K562 (cell line): ENCODE measurements around the gene RHEBL1. TPM values are rescaled to one million over a fixed set of nuclear protein-coding genes. Genes with fewer than 3 reads are reported as not detected.

Experiments used
- ARHGAP35 ChIP-seq: fragments of 450-650 bp; IDR thresholded peaks from 2 replicates; pipeline ENCODE4 v1.6.1; 2018; ENCODE audit not compliant: partially characterized antibody
- C11orf30 ChIP-seq: fragments of 450-650 bp; IDR thresholded peaks from 2 replicates; pipeline ENCODE4 v1.6.1; 2016; ENCODE audit warnings: low read depth, mild to moderate bottlenecking
- FOXM1 ChIP-seq, 2 experiments: fragments of 450-650 bp in 1 of 2; sonication (generic) in 1 of 2; formaldehyde crosslinking in 1 of 2; IDR thresholded peaks; 2 replicates each; pipeline versions ENCODE4 v1.6.1 to v1.9.0; 2017 to 2022; ENCODE audit warnings: low read depth in 2 of 2, mild to moderate bottlenecking in 2 of 2, missing genetic modification reagents in 1 of 2, moderate library complexity in 1 of 2
- PHF20 ChIP-seq: fragments of 450-650 bp; IDR thresholded peaks from 2 replicates; pipeline ENCODE4 v1.6.1; 2018; ENCODE audit not compliant: partially characterized antibody
- POLR2AphosphoS2 ChIP-seq: IDR thresholded peaks from 2 replicates; pipeline ENCODE4 v1.6.1; 2012; ENCODE audit warnings: low read length, improper control_type of control experiment
- REST ChIP-seq, 2 experiments: fragments of 450-650 bp; formaldehyde crosslinking in 1 of 2; IDR thresholded peaks; 2 replicates each; pipeline versions ENCODE4 v1.4.0 to v1.6.1; 2014 to 2020; ENCODE audit warnings: mild to moderate bottlenecking in 2 of 2, borderline replicate concordance in 1 of 2, low read depth in 1 of 2
- YY1 ChIP-seq, 3 experiments: IDR thresholded peaks; 2 replicates each; pipeline ENCODE4 v1.6.1; 2011; ENCODE audit warnings: low read length in 2 of 3, mild to moderate bottlenecking in 2 of 3, moderate library complexity in 2 of 3, borderline replicate concordance in 1 of 3, control low read depth in 1 of 3, low read depth in 1 of 3; ENCODE audit not compliant: insufficient read depth in 3 of 3, insufficient replicate concordance in 2 of 3, control insufficient read depth in 1 of 3, insufficient read length in 1 of 3; ENCODE audit errors: extremely low read depth in 1 of 3
- ZNF224 ChIP-seq: sonication (generic); formaldehyde crosslinking; IDR thresholded peaks from 2 replicates; pipeline ENCODE4 v1.8.0; 2022; ENCODE audit warnings: mild to moderate bottlenecking, missing genetic modification reagents
- ZNF639 ChIP-seq, 2 experiments: fragments of 200-800 bp in 1 of 2; sonication (Bioruptor generic) in 1 of 2; sonication (generic) in 1 of 2; formaldehyde crosslinking in 1 of 2; IDR thresholded peaks in 1 of 2; conservative IDR thresholded peaks in 1 of 2; 2 replicates each; pipeline versions ENCODE4 v1.5.0 to v1.6.1; 2016 to 2020; ENCODE audit warnings: missing compliant biosample characterization in 1 of 2, missing genetic modification characterization in 1 of 2, missing genetic modification reagents in 1 of 2
- polyA plus RNA-seq, 8 experiments: library from polyadenylated mRNA; depleted of rRNA in 4 of 8; stranded (reverse) in 5 of 8; unstranded in 3 of 8; fragments of >200 nt; fragmentation: Nextera tagmentation in 2 of 8; fragmentation: Illumina TruSeq in 1 of 8; extraction: Ambion mirVana in 2 of 8; extraction: Trizol in 1 of 8; gene quantifications; 2 replicates each; pipeline versions ENCODE4 v1.2.1 to v1.2.3, GENCODE V29; 2011 to 2014; ENCODE audit warnings: inconsistent platforms in 1 of 8, missing spikeins in 1 of 8
- total RNA-seq, 7 experiments: library from RNA; depleted of rRNA in 6 of 7; stranded (reverse); fragments of >200 nt in 6 of 7; fragmentation: Illumina TruSeq in 2 of 7; extraction: Trizol in 2 of 7; gene quantifications; 2 replicates each; pipeline versions ENCODE4 v1.2.1 to v1.2.3, GENCODE V29; 2011 to 2021; ENCODE audit warnings: low replicate concordance in 1 of 7

RHEBL1 gene
- total and polyA plus RNA-seq, 9 of the 15 experiments (the other 6 are each of a cell fraction or from before 2014, with no cell fraction given): 4.3 to 36.1 (median 8.2) TPM

GRCh38 chr12:49019120-49019430, 50.7 kb downstream of the RHEBL1 start (continued):
- peak in 1 of 2 experiments; percentile 87; a peak in 1 of 4 replicates for TF ChIP-seq ZNF639 (CRISPR knock-in tag; conservative IDR thresholded peaks at IDR 0.05 in 1 of 2, IDR thresholded peaks at IDR 0.05 in 1 of 2)
- no peak for TF ChIP-seq PHF20
- TF ChIP-seq ZNF224 (CRISPR knock-in tag): no peak
- TF ChIP-seq C11orf30: peak; percentile 71
- no peak for TF ChIP-seq REST (IDR thresholded peaks at IDR 0.05; ENCODE audit: borderline replicate concordance)
- no peak for TF ChIP-seq REST (CRISPR knock-in tag; IDR thresholded peaks at IDR 0.05; ENCODE audit: low read depth)
- TF ChIP-seq ARHGAP35: no peak
- no peak for TF ChIP-seq POLR2AphosphoS2
- peak; percentile 16; the same call in 1 of the 2 replicates for TF ChIP-seq FOXM1 (IDR thresholded peaks at IDR 0.05; ENCODE audit: low read depth)
- TF ChIP-seq FOXM1 (CRISPR knock-in tag; IDR thresholded peaks at IDR 0.05; ENCODE audit: low read depth): no peak
- no peak for TF ChIP-seq YY1 (IDR thresholded peaks at IDR 0.05; ENCODE audit: borderline replicate concordance in 1 of 3, control insufficient read depth in 1 of 3, extremely low read depth in 1 of 3, insufficient read depth in 3 of 3, insufficient read length in 1 of 3, insufficient replicate concordance in 2 of 3, low read depth in 1 of 3, low read length in 2 of 3)
